Immature natural killer cell (primary cell): ENCODE data around the gene DEDD. TPM values are rescaled to one million over a fixed set of nuclear protein-coding genes. Genes with fewer than 3 reads are reported as not detected.

Experiments
- DNase-seq, 3 donors: peaks; one replicate each; pipeline ENCODE4 v3.0.0; 2022; ENCODE audit warnings: mixed read lengths in 1 of 3
- H3K27ac Mint-ChIP-seq, 6 donors: one replicate each; pipeline ENCODE4 v1.8.0; 2020; ENCODE audit warnings: mixed read lengths in 6 of 6, mild to moderate bottlenecking in 5 of 6, inconsistent platforms in 4 of 6, moderate library complexity in 3 of 6
- H3K27me3 Mint-ChIP-seq, 3 donors: one replicate each; pipeline ENCODE4 v1.8.0; 2020 to 2021; ENCODE audit warnings: low read depth in 3 of 3, mild to moderate bottlenecking in 3 of 3, mixed read lengths in 3 of 3, moderate library complexity in 3 of 3, inconsistent platforms in 1 of 3
- H3K36me3 Mint-ChIP-seq, 3 donors: one replicate each; pipeline ENCODE4 v1.8.0; 2020; ENCODE audit warnings: mixed read lengths in 3 of 3, inconsistent platforms in 2 of 3, mild to moderate bottlenecking in 2 of 3
- H3K4me1 Mint-ChIP-seq, 2 donors: one replicate each; pipeline ENCODE4 v1.8.0; 2020; ENCODE audit warnings: inconsistent platforms in 2 of 2, mild to moderate bottlenecking in 2 of 2, mixed read lengths in 2 of 2, moderate library complexity in 1 of 2
- H3K4me3 Mint-ChIP-seq, 5 donors: one replicate each; pipeline ENCODE4 v1.8.0; 2020; ENCODE audit warnings: mild to moderate bottlenecking in 5 of 5, mixed read lengths in 5 of 5, inconsistent platforms in 3 of 5, moderate library complexity in 3 of 5
- H3K9me3 Mint-ChIP-seq, 6 donors: one replicate each; pipeline ENCODE4 v1.8.0; 2020; ENCODE audit warnings: mild to moderate bottlenecking in 6 of 6, mixed read lengths in 6 of 6, inconsistent platforms in 4 of 6, moderate library complexity in 3 of 6
- polyA plus RNA-seq, 3 donors: library from polyadenylated mRNA; unstranded; fragments of 300-500 nt; fragmentation: Illumina TruSeq; gene quantifications; one replicate each; pipeline ENCODE4 v1.2.3, GENCODE V29; 2021

DEDD gene
- polyA plus RNA-seq, 3 donors from 2014 or later = 27.5 to 43.8 (median 42.2) TPM

- H3K27me3 Mint-ChIP-seq = peaks cover 7 to 15% (median 14%) of the 10 kb centered on the region in 3 donors
- no peak overlapping the region for H3K27ac Mint-ChIP-seq
Measured at GRCh38 chr1:161091796-161092507, 40.5 kb downstream of the DEDD start.

GRCh38 chr1:161091093-161091492 lies 41.4 kb downstream of the DEDD start:
- Mint-ChIP-seq H3K36me3 (no peaks in the 10 kb centered on the region), H3K4me3 (no peak overlapping the region), H3K4me1 (no peaks in the 10 kb centered on the region), H3K27ac (no peak overlapping the region), H3K9me3 (no peaks in the 10 kb centered on the region), H3K27me3 (peaks cover 1 to 7% (median 6%) of the 10 kb centered on the region in 3 donors)
- DNase-seq = no peak

More at GRCh38 chr1:161091796-161092507, 40.5 kb downstream of the DEDD start:
- no peaks in the 10 kb centered on the region for H3K9me3 Mint-ChIP-seq
- peaks cover 1 to 4% of the 10 kb centered on the region in 2 donors for H3K4me1 Mint-ChIP-seq
- DNase-seq = no peak
- H3K36me3 Mint-ChIP-seq = no peaks in the 10 kb centered on the region
- H3K4me3 Mint-ChIP-seq = no peak overlapping the region

GRCh38 chr1:161090617-161091016 lies 41.9 kb downstream of the DEDD start:
- H3K9me3 Mint-ChIP-seq = no peaks in the 10 kb centered on the region
- H3K4me1 Mint-ChIP-seq = no peaks in the 10 kb centered on the region
- peaks cover 1 to 5% (median 5%) of the 10 kb centered on the region in 3 donors for H3K27me3 Mint-ChIP-seq
- no peaks in the 10 kb centered on the region for H3K36me3 Mint-ChIP-seq
- no peak for DNase-seq
- H3K4me3 Mint-ChIP-seq = no peak overlapping the region
- H3K27ac Mint-ChIP-seq = no peak overlapping the region

GRCh38 chr1:161089938-161090337 lies 42.5 kb downstream of the DEDD start:
- H3K36me3 Mint-ChIP-seq = no peaks in the 10 kb centered on the region
- no peak overlapping the region for H3K27ac Mint-ChIP-seq
- no peaks in the 10 kb centered on the region for H3K4me1 Mint-ChIP-seq
- H3K9me3 Mint-ChIP-seq = no peaks in the 10 kb centered on the region
- H3K27me3 Mint-ChIP-seq = peaks cover 1 to 4% (median 3%) of the 10 kb centered on the region in 3 donors
- H3K4me3 Mint-ChIP-seq = no peak overlapping the region
- no peak for DNase-seq

GRCh38 chr1:161089251-161089924 lies 43.1 kb downstream of the DEDD start, which contains the start of gene NECTIN4:
TSS of gene NECTIN4 (minus strand) at chr1:161089558. CDS start at chr1:161089296, 262 bp downstream.
- H3K9me3 Mint-ChIP-seq = no peaks in the 10 kb centered on the region
- peaks cover 1 to 4% (median 3%) of the 10 kb centered on the region in 3 donors for H3K27me3 Mint-ChIP-seq
- no peak within 1 kb of the TSS for H3K27ac Mint-ChIP-seq
- no peaks in the 10 kb centered on the region for H3K36me3 Mint-ChIP-seq
- DNase-seq = no peak
- H3K4me3 Mint-ChIP-seq = no peak within 1 kb of the TSS
- H3K4me1 Mint-ChIP-seq = no peaks in the 10 kb centered on the region

GRCh38 chr1:161088587-161089110 lies 43.8 kb downstream of the DEDD start:
- Mint-ChIP-seq H3K27me3 (peaks cover under 1 to 4% (median 1%) of the 10 kb centered on the region in 3 donors), H3K36me3 (no peaks in the 10 kb centered on the region), H3K4me3 (no peak overlapping the region), H3K9me3 (no peaks in the 10 kb centered on the region), H3K4me1 (no peaks in the 10 kb centered on the region), H3K27ac (no peak overlapping the region)
- no peak for DNase-seq

GRCh38 chr1:161086457-161086856 lies 46.0 kb downstream of the DEDD start:
- DNase-seq = no peak
- H3K4me3 Mint-ChIP-seq = no peak overlapping the region
- no peaks in the 10 kb centered on the region for H3K36me3 Mint-ChIP-seq
- no peaks in the 10 kb centered on the region for H3K9me3 Mint-ChIP-seq
- H3K4me1 Mint-ChIP-seq = no peaks in the 10 kb centered on the region
- H3K27me3 Mint-ChIP-seq = peaks cover 0 to 2% (median 1%) of the 10 kb centered on the region in 3 donors
- no peak overlapping the region for H3K27ac Mint-ChIP-seq

- Mint-ChIP-seq H3K27me3 (peaks cover 0 to 2% (median 1%) of the 10 kb centered on the region in 3 donors), H3K4me1 (no peaks in the 10 kb centered on the region), H3K36me3 (no peaks in the 10 kb centered on the region), H3K9me3 (no peaks in the 10 kb centered on the region), H3K27ac (no peak overlapping the region), H3K4me3 (no peak overlapping the region)
- DNase-seq = no peak
Measured at GRCh38 chr1:161085165-161085564, 47.3 kb downstream of the DEDD start.

- Mint-ChIP-seq H3K27me3 (peaks cover 0 to 2% (median 1%) of the 10 kb centered on the region in 3 donors), H3K27ac (no peak overlapping the region), H3K4me1 (no peaks in the 10 kb centered on the region), H3K4me3 (no peak overlapping the region), H3K9me3 (no peaks in the 10 kb centered on the region), H3K36me3 (no peaks in the 10 kb centered on the region)
- no peak for DNase-seq
Measured at GRCh38 chr1:161084597-161084988, 47.9 kb downstream of the DEDD start.

- Mint-ChIP-seq H3K4me3 (no peak overlapping the region), H3K36me3 (no peaks in the 10 kb centered on the region), H3K27ac (no peak overlapping the region), H3K27me3 (peaks cover 0 to 2% (median 1%) of the 10 kb centered on the region in 3 donors), H3K9me3 (no peaks in the 10 kb centered on the region), H3K4me1 (no peaks in the 10 kb centered on the region)
- DNase-seq = no peak
Measured at GRCh38 chr1:161083748-161084596, 48.5 kb downstream of the DEDD start.

- H3K27ac Mint-ChIP-seq = no peak overlapping the region
- no peaks in the 10 kb centered on the region for H3K36me3 Mint-ChIP-seq
- DNase-seq = no peak
- no peaks in the 10 kb centered on the region for H3K4me1 Mint-ChIP-seq
- H3K9me3 Mint-ChIP-seq = no peaks in the 10 kb centered on the region
- H3K4me3 Mint-ChIP-seq = no peak overlapping the region
- peaks cover 0 to 6% (median 0%) of the 10 kb centered on the region in 3 donors for H3K27me3 Mint-ChIP-seq
Measured at GRCh38 chr1:161082996-161083747, 49.3 kb downstream of the DEDD start.

- Mint-ChIP-seq H3K4me3 (no peak overlapping the region), H3K9me3 (no peaks in the 10 kb centered on the region), H3K27me3 (peaks cover 0 to 6% (median 0%) of the 10 kb centered on the region in 3 donors), H3K36me3 (no peaks in the 10 kb centered on the region), H3K27ac (no peak overlapping the region), H3K4me1 (no peaks in the 10 kb centered on the region)
- no peak for DNase-seq
Measured at GRCh38 chr1:161082483-161082882, 50.0 kb downstream of the DEDD start.

- Mint-ChIP-seq H3K4me1 (no peaks in the 10 kb centered on the region), H3K27me3 (peaks cover 0 to 6% (median 0%) of the 10 kb centered on the region in 3 donors), H3K9me3 (no peaks in the 10 kb centered on the region), H3K27ac (no peak overlapping the region), H3K4me3 (no peak overlapping the region), H3K36me3 (no peaks in the 10 kb centered on the region)
- no peak for DNase-seq
Measured at GRCh38 chr1:161081519-161081918, 50.9 kb downstream of the DEDD start.
